Measurements from ENCODE around the gene SIPA1L3. TPM values are rescaled to one million over a fixed set of nuclear protein-coding genes. Genes with fewer than 3 reads are reported as not detected.

Gene SIPA1L3
- total RNA-seq, 2 experiments from 2014 or later, result 15.5 to 17.7 TPM

GRCh38 chr19:38196948-38197656 lies 290.1 kb downstream of the SIPA1L3 start:
- no peaks in the 10 kb centered on the region for H3K4me1 ChIP-seq (ENCODE audit: insufficient read depth, low read length)
- ChIA-PET CTCF (no interaction called here), POLR2A (no interaction called here)
- H3K36me3 ChIP-seq (ENCODE audit: insufficient read depth, low read length), result no peaks in the 10 kb centered on the region
- Mint-ChIP-seq H3K4me1 (ENCODE audit: low read depth) (no peaks in the 10 kb centered on the region), H3K36me3 (ENCODE audit: low read depth) (peaks cover 29% of the 10 kb centered on the region), H3K9me3 (no peaks in the 10 kb centered on the region), H3K4me3 (no peak overlapping the region), H3K27ac (no peak overlapping the region), H3K27me3 (no peaks in the 10 kb centered on the region)
- peaks cover 0 to 19% of the 10 kb centered on the region in 2 experiments for H3K9me3 ChIP-seq (ENCODE audit: control insufficient read depth in 1 of 2, insufficient read depth in 1 of 2, low read length in 2 of 2)
- H3K27ac ChIP-seq (ENCODE audit: low read depth in 1 of 2, low read length in 2 of 2), result no peak overlapping the region
- no peak overlapping the region for H3K4me3 ChIP-seq (ENCODE audit: low read length)
- TF ChIP-seq CTCF (IDR thresholded peaks at IDR 0.05), result no peak
- no peak for ATAC-seq (ENCODE audit: poor library complexity)
- no peaks in the 10 kb centered on the region for H3K27me3 ChIP-seq (ENCODE audit: control insufficient read depth in 1 of 2, insufficient read depth in 2 of 2, low read length in 2 of 2)
- intact Hi-C loops (cut with DNase I, micrococcal nuclease), result no loop called here
- no peak for DNase-seq

GRCh38 chr19:38197937-38198704 lies 291.1 kb downstream of the SIPA1L3 start:
- Histone ChIP-seq H3K4me1 (ENCODE audit: insufficient read depth, low read length) (no peaks in the 10 kb centered on the region), H3K27me3 (ENCODE audit: control insufficient read depth in 1 of 2, insufficient read depth in 2 of 2, low read length in 2 of 2) (no peaks in the 10 kb centered on the region), H3K27ac (ENCODE audit: low read depth in 1 of 2, low read length in 2 of 2) (no peak overlapping the region), H3K36me3 (ENCODE audit: insufficient read depth, low read length) (no peaks in the 10 kb centered on the region), H3K4me3 (ENCODE audit: low read length) (no peak overlapping the region), H3K9me3 (ENCODE audit: control insufficient read depth in 1 of 2, insufficient read depth in 1 of 2, low read length in 2 of 2) (peaks cover 0 to 13% of the 10 kb centered on the region in 2 experiments)
- ATAC-seq (ENCODE audit: poor library complexity) (no peak), DNase-seq (no peak)
- Mint-ChIP-seq H3K4me3 (no peak overlapping the region), H3K36me3 (ENCODE audit: low read depth) (peaks cover 32% of the 10 kb centered on the region), H3K27me3 (no peaks in the 10 kb centered on the region), H3K27ac (no peak overlapping the region), H3K9me3 (no peaks in the 10 kb centered on the region), H3K4me1 (ENCODE audit: low read depth) (no peaks in the 10 kb centered on the region)
- ChIA-PET POLR2A (no interaction called here), CTCF (no interaction called here)
- intact Hi-C loops (cut with DNase I, micrococcal nuclease), result no loop called here
- TF ChIP-seq CTCF (IDR thresholded peaks at IDR 0.05), result no peak

GRCh38 chr19:38199340-38199739 lies 292.3 kb downstream of the SIPA1L3 start:
- Mint-ChIP-seq H3K27me3 (no peaks in the 10 kb centered on the region), H3K27ac (no peak overlapping the region), H3K4me3 (no peak overlapping the region), H3K4me1 (ENCODE audit: low read depth) (no peaks in the 10 kb centered on the region), H3K36me3 (ENCODE audit: low read depth) (peaks cover 34% of the 10 kb centered on the region), H3K9me3 (no peaks in the 10 kb centered on the region)
- intact Hi-C loops (cut with DNase I, micrococcal nuclease), result no loop called here
- Histone ChIP-seq H3K27me3 (ENCODE audit: control insufficient read depth in 1 of 2, insufficient read depth in 2 of 2, low read length in 2 of 2) (no peaks in the 10 kb centered on the region), H3K4me3 (ENCODE audit: low read length) (no peak overlapping the region), H3K4me1 (ENCODE audit: insufficient read depth, low read length) (no peaks in the 10 kb centered on the region), H3K36me3 (ENCODE audit: insufficient read depth, low read length) (no peaks in the 10 kb centered on the region), H3K9me3 (ENCODE audit: control insufficient read depth in 1 of 2, insufficient read depth in 1 of 2, low read length in 2 of 2) (peaks cover 0 to 13% of the 10 kb centered on the region in 2 experiments), H3K27ac (ENCODE audit: low read depth in 1 of 2, low read length in 2 of 2) (no peak overlapping the region)
- ATAC-seq (ENCODE audit: poor library complexity), result no peak
- no peak for TF ChIP-seq CTCF (IDR thresholded peaks at IDR 0.05)
- POLR2A ChIA-PET, result no interaction called here
- CTCF ChIA-PET, result no interaction called here
- no peak for DNase-seq
